DOHH2 (cell line): ENCODE results near the gene TPRN.

ENCODE experiments used
- H3F3A ChIP-seq: fragments of 200-600 bp; sonication (generic), shearing (Covaris generic); 2 replicates; pipeline ENCODE4 v1.6.0; 2016; ENCODE audit warnings: antibody characterized with exemption, mild to moderate bottlenecking; ENCODE audit not compliant: control insufficient read depth, insufficient read depth
- H3K27ac ChIP-seq: fragments of 200-600 bp; sonication (generic); 2 replicates; pipeline ENCODE4 v1.5.1; 2014; ENCODE audit warnings: low read depth, mild to moderate bottlenecking, low read length, moderate library complexity
- H3K27me3 ChIP-seq: fragments of 200-600 bp; sonication (generic); 2 replicates; pipeline ENCODE4 v1.6.1; 2014; ENCODE audit warnings: mild to moderate bottlenecking, low read length, mixed read lengths; ENCODE audit not compliant: control insufficient read depth
- H3K36me3 ChIP-seq: fragments of 200-600 bp; sonication (generic); 2 replicates; pipeline ENCODE4 v1.6.1; 2014; ENCODE audit warnings: mild to moderate bottlenecking, low read length, moderate library complexity, mixed read lengths; ENCODE audit not compliant: control insufficient read depth
- H3K4me1 ChIP-seq: fragments of 200-600 bp; sonication (generic); 2 replicates; pipeline ENCODE4 v1.6.1; 2014; ENCODE audit warnings: mild to moderate bottlenecking, low read length, mixed read lengths; ENCODE audit not compliant: control insufficient read depth
- H3K4me2 ChIP-seq: fragments of 200-600 bp; sonication (generic); 2 replicates; pipeline ENCODE4 v1.6.0; 2014; ENCODE audit warnings: mild to moderate bottlenecking, low read length, moderate library complexity
- H3K4me3 ChIP-seq: fragments of 200-600 bp; sonication (generic); 2 replicates; pipeline ENCODE4 v1.5.1; 2014; ENCODE audit warnings: mild to moderate bottlenecking, low read length, mixed read lengths
- H3K79me2 ChIP-seq: fragments of 200-600 bp; sonication (generic); 2 replicates; pipeline ENCODE4 v1.6.1; 2014; ENCODE audit warnings: mild to moderate bottlenecking, low read length, mixed read lengths; ENCODE audit not compliant: control insufficient read depth
- H3K9me2 ChIP-seq: fragments of 200-600 bp; sonication (generic); replicated peaks from 2 replicates; pipeline ENCODE4 v1.6.1; 2014; ENCODE audit warnings: mild to moderate bottlenecking, low read length, mixed read lengths; ENCODE audit not compliant: control insufficient read depth
- H3K9me3 ChIP-seq: fragments of 200-600 bp; sonication (generic); 2 replicates; pipeline ENCODE4 v1.6.1; 2014; ENCODE audit warnings: antibody characterized with exemption, low read length, mixed read lengths; ENCODE audit not compliant: control insufficient read depth, insufficient read depth
- H4K20me1 ChIP-seq: fragments of 200-600 bp; sonication (generic); 2 replicates; pipeline ENCODE4 v1.6.0; 2014; ENCODE audit warnings: low read depth, mild to moderate bottlenecking, antibody characterized with exemption, low read length, moderate library complexity; ENCODE audit not compliant: control insufficient read depth, insufficient read depth
- EZH2phosphoT487 ChIP-seq: fragments of 200-600 bp; sonication (generic); IDR thresholded peaks from 2 replicates; pipeline ENCODE4 v1.6.1; 2017; ENCODE audit warnings: borderline replicate concordance, mild to moderate bottlenecking, antibody characterized with exemption, low read length, moderate library complexity, mixed read lengths
- TF ChIP-seq, protein P1 (sequence below): fragments of 200-600 bp; sonication (generic); IDR thresholded peaks from one replicate; pipeline ENCODE4 v1.5.1; 2014; ENCODE audit warnings: antibody characterized with exemption, mild to moderate bottlenecking, low read depth, low read length; ENCODE audit not compliant: poor library complexity, severe bottlenecking

TPRN gene

DNA sequence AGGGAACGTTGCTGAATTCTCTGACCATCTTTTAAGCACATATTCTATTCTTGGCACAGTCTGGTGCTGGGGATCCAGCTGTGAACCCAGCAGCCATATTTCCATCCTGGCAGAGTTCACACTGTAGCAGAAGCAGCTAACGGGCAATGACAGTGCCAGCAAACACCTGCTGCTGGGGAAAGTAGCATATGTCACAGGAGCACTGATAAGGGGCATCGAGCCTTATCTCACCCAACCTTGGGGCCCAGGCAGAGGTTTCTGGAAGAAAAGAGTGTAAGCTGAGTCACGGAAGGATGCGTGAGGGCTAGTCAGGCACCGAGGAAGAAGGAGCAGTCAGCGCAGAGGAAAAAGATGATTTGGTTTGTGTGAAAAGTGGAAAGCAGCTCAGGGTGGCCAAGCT is 6.1 kb upstream of the TPRN start:
- Histone ChIP-seq H3K9me3 (no peaks in the 10 kb centered on the region), H3K27ac (no peak overlapping the region), H4K20me1 (peaks cover 5% of the 10 kb centered on the region; the same call in 1 of the 2 replicates), H3K27me3 (no peaks in the 10 kb centered on the region), H3F3A (peaks cover 6% of the 10 kb centered on the region), H3K4me3 (peak overlapping the region; percentile 99), H3K4me1 (peaks cover 46% of the 10 kb centered on the region), H3K9me2 (no peaks in the 10 kb centered on the region), H3K79me2 (peaks cover 69% of the 10 kb centered on the region), H3K36me3 (peaks cover 40% of the 10 kb centered on the region), H3K4me2 (peak overlapping the region; percentile 92)
- TF ChIP-seq, protein P1, sequence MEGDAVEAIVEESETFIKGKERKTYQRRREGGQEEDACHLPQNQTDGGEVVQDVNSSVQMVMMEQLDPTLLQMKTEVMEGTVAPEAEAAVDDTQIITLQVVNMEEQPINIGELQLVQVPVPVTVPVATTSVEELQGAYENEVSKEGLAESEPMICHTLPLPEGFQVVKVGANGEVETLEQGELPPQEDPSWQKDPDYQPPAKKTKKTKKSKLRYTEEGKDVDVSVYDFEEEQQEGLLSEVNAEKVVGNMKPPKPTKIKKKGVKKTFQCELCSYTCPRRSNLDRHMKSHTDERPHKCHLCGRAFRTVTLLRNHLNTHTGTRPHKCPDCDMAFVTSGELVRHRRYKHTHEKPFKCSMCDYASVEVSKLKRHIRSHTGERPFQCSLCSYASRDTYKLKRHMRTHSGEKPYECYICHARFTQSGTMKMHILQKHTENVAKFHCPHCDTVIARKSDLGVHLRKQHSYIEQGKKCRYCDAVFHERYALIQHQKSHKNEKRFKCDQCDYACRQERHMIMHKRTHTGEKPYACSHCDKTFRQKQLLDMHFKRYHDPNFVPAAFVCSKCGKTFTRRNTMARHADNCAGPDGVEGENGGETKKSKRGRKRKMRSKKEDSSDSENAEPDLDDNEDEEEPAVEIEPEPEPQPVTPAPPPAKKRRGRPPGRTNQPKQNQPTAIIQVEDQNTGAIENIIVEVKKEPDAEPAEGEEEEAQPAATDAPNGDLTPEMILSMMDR: no peak
- no peak for TF ChIP-seq EZH2phosphoT487

DNA sequence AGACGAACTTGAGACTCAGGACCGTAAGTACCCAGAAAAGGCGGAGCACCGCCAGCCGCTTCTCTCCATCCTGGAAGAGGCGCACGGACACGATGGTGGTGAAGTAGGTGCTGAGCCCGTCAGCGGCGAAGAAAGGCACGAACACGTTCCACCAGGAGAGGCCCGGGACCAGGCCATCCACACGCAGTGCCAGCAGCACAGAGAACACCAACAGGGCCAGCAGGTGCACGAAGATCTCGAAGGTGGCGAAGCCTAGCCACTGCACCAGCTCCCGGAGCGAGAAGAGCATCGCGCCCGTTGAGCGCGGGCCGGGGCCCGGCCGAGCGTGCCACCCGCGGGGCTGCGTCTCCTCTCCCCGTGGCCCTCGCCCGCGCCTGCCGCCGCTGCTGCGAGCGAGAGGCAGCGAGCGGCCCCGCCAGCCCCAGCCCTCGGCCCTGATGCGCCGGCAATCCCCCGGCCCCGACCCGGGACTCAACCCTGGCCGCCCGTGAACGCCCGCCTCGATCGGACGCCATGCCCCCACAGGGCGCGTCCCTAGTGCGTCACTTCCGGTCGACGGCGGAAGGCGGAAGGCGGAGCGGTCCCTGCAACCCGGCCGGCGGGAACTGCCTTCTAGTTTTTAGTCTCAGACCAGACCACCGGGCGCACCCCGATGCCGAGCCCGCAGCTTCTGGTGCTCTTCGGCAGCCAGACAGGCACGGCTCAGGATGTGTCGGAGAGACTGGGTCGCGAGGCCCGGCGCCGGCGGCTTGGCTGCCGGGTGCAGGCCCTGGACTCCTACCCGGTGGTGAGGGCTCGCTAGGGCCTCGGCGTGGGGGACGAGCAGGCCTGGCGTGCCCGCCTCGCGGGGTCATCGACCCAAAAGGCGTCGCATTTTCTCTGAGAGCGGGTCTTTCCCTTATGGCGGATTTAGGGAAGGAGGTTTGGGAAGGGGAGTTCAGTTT is 4.9 kb upstream of the TPRN start, which contains the start of the genes NDOR1 and TMEM203:
Gene NDOR1, plus strand, starts transcription at position 575 of the 944 bp plus-strand sequence. Its CDS starts 78 bp downstream, at position 653.
Gene TMEM203, minus strand, starts transcription at position 523 of the 944 bp plus-strand sequence. Its CDS starts 234 bp downstream, at position 289.
- Histone ChIP-seq H3F3A (peaks cover 6% of the 10 kb centered on the region), H3K27me3 (no peaks in the 10 kb centered on the region), H3K4me2 (peak within 1 kb of the TSS; percentile 92), H3K9me3 (no peaks in the 10 kb centered on the region), H3K27ac (peak within 1 kb of the TSS; percentile 45), H3K4me3 (peak within 1 kb of the TSS; percentile 99), H3K4me1 (peaks cover 52% of the 10 kb centered on the region), H3K9me2 (no peaks in the 10 kb centered on the region), H3K79me2 (peaks cover 76% of the 10 kb centered on the region), H3K36me3 (peaks cover 36% of the 10 kb centered on the region), H4K20me1 (peaks cover 5% of the 10 kb centered on the region; the same call in 1 of the 2 replicates)
- no peak for TF ChIP-seq EZH2phosphoT487
- TF ChIP-seq, protein P1: no peak

DNA sequence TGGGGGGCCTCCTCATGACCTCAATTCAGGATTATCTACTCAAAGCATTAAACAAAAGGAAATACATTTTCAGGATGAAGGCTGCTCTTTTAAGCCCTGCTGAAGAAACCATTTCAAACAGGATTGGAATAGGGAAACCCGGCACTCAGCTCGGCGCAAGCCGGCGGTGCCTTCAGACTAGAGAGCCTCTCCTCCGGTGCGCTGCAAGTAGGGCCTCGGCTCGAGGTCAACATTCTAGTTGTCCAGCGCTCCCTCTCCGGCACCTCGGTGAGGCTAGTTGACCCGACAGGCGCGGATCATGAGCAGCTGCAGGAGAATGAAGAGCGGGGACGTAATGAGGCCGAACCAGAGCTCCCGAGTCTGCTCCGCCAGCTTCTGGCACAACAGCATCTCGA is 4.2 kb upstream of the TPRN start:
- Histone ChIP-seq H3K9me2 (no peaks in the 10 kb centered on the region), H3K27me3 (no peaks in the 10 kb centered on the region), H3K9me3 (no peaks in the 10 kb centered on the region), H3K79me2 (peaks cover 76% of the 10 kb centered on the region), H3K4me3 (peak overlapping the region; percentile 99), H3F3A (peaks cover 6% of the 10 kb centered on the region), H3K27ac (no peak overlapping the region), H3K4me1 (peaks cover 52% of the 10 kb centered on the region), H3K36me3 (peaks cover 36% of the 10 kb centered on the region), H3K4me2 (peak overlapping the region; percentile 92), H4K20me1 (peaks cover 5% of the 10 kb centered on the region; the same call in 1 of the 2 replicates)
- TF ChIP-seq, protein P1: no peak
- TF ChIP-seq EZH2phosphoT487: no peak
